ENCODE results near the gene KRTAP10-3. TPM values are rescaled to one million over a fixed set of nuclear protein-coding genes. Genes with fewer than 3 reads are reported as not detected.
"Not testable (repeated sequence)": the region's sequence is repeated elsewhere in the genome, so short reads cannot be mapped to it uniquely, and the experiment has no call there.

KRTAP10-3 gene
- total RNA-seq, 2 experiments from 2014 or later = not detected

DNA sequence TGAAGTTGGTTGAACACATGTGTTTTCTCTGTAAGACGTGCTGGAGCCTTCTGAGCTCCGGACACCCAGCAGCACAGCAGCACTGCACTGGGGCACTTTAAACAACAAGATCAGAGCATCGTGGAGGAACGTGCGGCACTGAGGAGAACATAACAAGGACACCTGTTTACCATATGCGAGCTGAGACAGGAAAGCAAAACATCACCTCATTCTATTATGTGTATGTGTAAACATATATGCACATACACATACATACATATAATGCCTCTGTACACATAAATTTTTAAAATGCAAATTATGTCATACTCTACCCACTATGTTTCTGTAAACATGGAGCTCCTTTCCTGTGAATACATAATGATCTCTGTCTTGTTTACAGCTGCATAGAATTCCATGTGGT lies 36.9 kb upstream of the KRTAP10-3 start:
- H3K4me3 Mint-ChIP-seq = no peak overlapping the region
- peaks cover 2% of the 10 kb centered on the region for H3K9me3 Mint-ChIP-seq
- no peaks in the 10 kb centered on the region for H3K27me3 Mint-ChIP-seq
- CTCF ChIA-PET = no interaction called here
- no peaks in the 10 kb centered on the region for H3K36me3 Mint-ChIP-seq
- H3K4me1 Mint-ChIP-seq (ENCODE audit: low read depth) = no peaks in the 10 kb centered on the region
- POLR2A ChIA-PET = no interaction called here
- DNase-seq = no peak
- no peak overlapping the region for H3K27ac Mint-ChIP-seq
- intact Hi-C loops (cut with micrococcal nuclease) = no loop called here

DNA sequence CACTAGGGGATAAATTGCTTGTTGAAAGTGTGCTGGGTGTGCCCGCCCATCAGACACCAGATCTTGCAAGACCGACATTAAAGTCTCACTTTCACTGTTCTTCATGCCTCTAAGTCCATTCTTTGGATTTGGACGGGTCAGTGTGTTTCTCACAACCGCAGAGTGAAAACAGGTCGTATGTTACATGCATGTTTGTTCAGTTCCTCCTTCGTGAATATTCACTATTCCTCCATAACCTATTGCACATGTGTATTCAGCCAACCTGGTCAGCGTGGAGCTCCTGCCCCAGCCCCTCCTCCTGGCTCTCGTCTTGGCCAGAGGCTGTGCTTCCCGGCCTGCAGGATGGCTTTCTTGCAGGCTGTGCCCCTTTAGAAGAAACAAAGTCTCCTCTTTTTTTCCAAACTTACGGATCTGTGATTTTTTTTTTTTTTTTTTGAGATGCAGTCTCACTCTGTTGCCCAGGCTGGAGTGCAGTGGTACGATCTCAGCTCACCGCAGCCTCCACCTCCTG lies 35.9 kb upstream of the KRTAP10-3 start:
- H3K4me1 Mint-ChIP-seq (ENCODE audit: low read depth) = no peaks in the 10 kb centered on the region
- intact Hi-C loops (cut with micrococcal nuclease) = no loop called here
- ChIA-PET CTCF (no interaction called here), POLR2A (no interaction called here)
- no peaks in the 10 kb centered on the region for H3K36me3 Mint-ChIP-seq
- no peak for DNase-seq
- no peak overlapping the region for H3K27ac Mint-ChIP-seq
- H3K4me3 Mint-ChIP-seq = no peak overlapping the region
- H3K9me3 Mint-ChIP-seq = peaks cover 2% of the 10 kb centered on the region
- peaks cover under 1% of the 10 kb centered on the region for H3K27me3 Mint-ChIP-seq

DNA sequence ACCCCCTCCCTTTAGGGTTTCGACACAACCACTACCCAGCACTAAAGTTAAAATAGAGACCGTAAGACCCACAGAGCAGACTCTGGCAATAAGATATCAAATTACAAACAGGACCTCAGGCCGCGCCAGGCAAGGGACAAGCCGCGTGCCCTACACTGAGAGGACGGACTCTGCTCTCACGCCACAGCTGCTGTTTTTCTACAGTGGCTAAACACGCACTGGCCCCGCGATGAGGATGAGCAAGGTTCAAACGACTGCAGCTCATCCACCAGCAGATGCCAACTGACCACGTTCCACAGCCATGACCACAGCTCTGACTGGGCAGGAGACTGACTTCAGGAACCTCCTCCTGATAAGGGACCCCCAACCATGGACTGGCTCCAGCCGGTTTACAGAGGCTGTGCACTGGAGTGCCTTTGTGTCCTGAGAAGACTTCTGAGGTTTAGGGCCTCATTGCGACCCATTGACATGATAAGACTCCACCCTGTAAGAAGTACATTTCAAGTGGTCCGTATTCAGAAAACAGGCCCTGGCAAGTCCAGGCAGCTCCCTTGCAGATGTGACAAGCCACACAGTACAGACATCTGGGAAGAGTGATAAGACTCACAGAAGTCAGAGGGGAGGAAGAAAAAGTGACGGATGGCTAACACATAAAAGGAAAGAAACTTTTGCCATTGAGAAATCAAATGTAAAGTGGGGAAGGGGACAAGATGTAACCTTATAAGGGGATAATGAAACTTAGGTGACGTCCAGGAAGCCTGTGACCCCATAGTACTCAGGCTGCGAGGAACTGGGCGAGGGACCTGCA lies 35.2 kb upstream of the KRTAP10-3 start:
- H3K27me3 Mint-ChIP-seq = peaks cover 5% of the 10 kb centered on the region
- intact Hi-C loops (cut with micrococcal nuclease) = no loop called here
- ChIA-PET POLR2A (no interaction called here), CTCF (no interaction called here)
- no peaks in the 10 kb centered on the region for H3K36me3 Mint-ChIP-seq
- H3K27ac Mint-ChIP-seq = no peak overlapping the region
- H3K4me3 Mint-ChIP-seq = no peak overlapping the region
- peaks cover 2% of the 10 kb centered on the region for H3K9me3 Mint-ChIP-seq
- no peaks in the 10 kb centered on the region for H3K4me1 Mint-ChIP-seq (ENCODE audit: low read depth)
- no peak for DNase-seq

DNA sequence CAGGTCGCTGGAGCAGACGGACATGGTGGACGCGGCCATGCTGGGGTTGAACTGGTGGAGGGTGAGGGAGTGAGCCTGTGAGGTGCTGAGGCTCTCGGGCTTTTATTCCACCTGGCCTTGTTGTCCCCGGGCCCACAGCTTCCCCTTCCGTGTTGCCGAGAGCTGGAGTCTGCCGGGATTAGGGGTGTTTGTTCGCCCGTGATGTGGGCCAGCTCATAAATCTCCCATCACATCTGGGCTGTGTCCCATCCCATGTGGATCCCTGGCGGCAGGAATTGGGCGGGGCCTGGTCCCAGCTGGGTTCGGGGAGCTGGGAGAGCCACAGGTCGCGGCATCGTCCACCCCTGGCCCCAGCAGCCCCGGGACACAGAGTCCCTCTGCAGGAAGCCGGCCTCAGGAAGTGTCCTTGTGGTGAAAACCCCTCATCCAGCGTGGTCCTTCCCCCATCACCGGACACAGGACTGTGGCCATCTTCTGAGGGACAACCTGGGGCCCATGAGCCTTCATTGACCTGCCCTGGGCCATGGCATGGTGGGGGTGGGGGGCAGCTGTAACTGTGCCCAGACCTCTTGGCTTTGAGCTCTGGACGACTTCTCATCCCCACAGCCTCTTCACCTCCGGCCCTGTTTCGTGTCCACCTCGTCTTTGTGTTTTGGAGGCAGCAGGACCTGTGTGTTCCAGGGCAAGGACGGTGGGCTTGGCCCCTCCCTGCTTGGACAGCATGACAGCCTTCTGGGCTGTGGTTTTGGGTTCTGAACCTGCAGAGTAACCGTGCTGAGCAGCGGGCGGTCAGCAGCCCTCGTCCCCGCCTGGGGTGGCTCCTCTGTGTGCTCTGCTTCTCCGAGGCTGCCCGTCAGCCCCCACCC lies 34.1 kb upstream of the KRTAP10-3 start, which contains the start of gene KRTAP10-6:
Gene KRTAP10-6 (minus strand): TSS at position 60 of the 866 bp plus-strand sequence. CDS start 21 bp downstream, at position 39.
- H3K36me3 Mint-ChIP-seq = no peaks in the 10 kb centered on the region
- no peak within 1 kb of the TSS for H3K4me3 Mint-ChIP-seq
- no peak within 1 kb of the TSS for H3K27ac Mint-ChIP-seq
- intact Hi-C loops (cut with micrococcal nuclease) = no loop called here
- no peak for DNase-seq
- H3K9me3 Mint-ChIP-seq = no peaks in the 10 kb centered on the region
- ChIA-PET POLR2A (no interaction called here), CTCF (no interaction called here)
- H3K27me3 Mint-ChIP-seq = peaks cover 5% of the 10 kb centered on the region
- no peaks in the 10 kb centered on the region for H3K4me1 Mint-ChIP-seq (ENCODE audit: low read depth)

DNA sequence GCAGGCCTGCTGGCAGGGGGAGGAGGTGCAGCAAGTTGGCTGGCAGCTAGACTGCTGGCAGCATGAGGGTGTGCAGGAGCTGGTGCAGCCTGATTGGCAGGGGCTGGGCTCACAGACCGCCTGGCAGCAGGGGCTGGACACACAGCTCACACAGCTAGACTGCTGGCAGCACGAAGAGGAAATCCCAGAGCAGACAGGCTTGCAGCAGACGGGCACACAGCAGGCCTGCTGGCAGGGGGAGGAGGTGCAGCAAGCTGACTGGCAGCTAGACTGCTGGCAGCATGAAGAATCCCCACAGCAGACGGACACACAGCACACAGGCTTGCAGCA lies 33.2 kb upstream of the KRTAP10-3 start:
- H3K9me3 Mint-ChIP-seq; H3K27me3 Mint-ChIP-seq; H3K36me3 Mint-ChIP-seq; POLR2A ChIA-PET; CTCF ChIA-PET; H3K4me1 Mint-ChIP-seq (ENCODE audit: low read depth); H3K27ac Mint-ChIP-seq; H3K4me3 Mint-ChIP-seq; DNase-seq; intact Hi-C loops (cut with micrococcal nuclease): not testable (repeated sequence)

DNA sequence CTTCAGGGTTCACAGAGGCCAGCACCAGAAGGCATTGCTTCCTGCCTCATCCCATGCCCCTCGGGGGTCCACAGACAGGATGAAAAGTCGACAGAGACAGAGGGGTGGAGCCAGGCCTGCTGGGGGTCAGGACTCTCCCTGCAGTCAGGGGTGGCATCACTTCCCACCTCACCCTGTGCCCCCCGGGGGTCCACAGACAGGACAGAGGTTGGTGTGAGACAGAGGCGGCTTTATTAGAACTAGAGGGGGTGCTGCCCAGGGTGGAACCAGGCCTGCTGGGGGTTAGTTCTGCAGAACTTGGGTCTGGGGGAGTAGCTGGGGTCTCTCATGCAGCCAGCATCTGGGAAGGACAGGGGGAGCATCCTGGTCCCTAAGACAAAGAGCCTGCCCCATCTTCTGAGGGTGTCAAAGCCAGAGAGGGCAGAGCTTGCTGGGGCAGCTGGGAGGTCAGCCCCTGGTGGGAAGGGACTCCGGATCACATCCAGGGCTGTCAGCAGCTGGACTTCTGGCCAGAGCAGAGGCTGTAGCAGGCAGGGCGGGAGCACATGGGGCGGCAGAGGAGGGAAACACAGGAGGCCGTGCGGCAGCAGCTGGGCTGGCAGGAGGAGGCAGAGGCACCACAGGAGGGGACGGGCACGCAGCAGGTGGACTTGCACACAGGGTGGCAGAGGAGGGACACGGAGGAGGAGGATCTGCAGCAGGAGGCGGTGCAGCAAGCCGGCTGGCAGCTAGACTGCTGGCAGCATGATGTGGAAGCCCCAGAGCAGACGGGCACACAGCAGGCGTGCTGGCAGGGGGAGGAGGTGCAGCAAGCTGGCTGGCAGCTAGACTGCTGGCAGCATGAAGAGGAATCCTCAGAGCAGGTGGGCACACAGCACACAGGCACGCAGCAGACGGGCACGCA lies 32.6 kb upstream of the KRTAP10-3 start:
- H3K27me3 Mint-ChIP-seq = peaks cover 13% of the 10 kb centered on the region
- POLR2A ChIA-PET; H3K9me3 Mint-ChIP-seq; H3K4me3 Mint-ChIP-seq; H3K27ac Mint-ChIP-seq; H3K4me1 Mint-ChIP-seq (ENCODE audit: low read depth); H3K36me3 Mint-ChIP-seq; intact Hi-C loops (cut with micrococcal nuclease); DNase-seq; CTCF ChIA-PET: not testable (repeated sequence)

DNA sequence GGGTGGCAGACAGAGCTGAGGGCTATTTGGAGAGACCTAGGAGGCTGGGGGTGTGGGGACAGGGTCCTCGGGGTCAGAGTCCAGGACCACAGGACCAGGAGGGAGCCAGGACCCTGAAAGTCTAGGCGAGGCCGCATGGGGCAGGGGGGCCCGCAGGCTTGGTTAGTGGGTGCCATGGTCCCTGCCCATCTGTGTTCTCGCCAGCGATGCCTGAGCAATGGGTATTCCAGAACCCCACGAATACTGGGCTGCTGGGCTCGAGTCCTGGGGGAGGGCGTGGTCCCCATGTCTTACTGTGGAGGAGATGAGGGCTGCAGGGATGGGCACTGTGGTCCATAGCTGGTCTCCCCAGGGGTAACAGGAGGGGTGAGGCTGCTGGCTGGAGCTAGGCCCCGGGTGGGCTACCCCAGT lies 31.7 kb upstream of the KRTAP10-3 start:
- no peak for DNase-seq
- no peak overlapping the region for H3K27ac Mint-ChIP-seq
- intact Hi-C loops (cut with micrococcal nuclease) = no loop called here
- no peaks in the 10 kb centered on the region for H3K9me3 Mint-ChIP-seq
- ChIA-PET CTCF (no interaction called here), POLR2A (no interaction called here)
- no peaks in the 10 kb centered on the region for H3K4me1 Mint-ChIP-seq (ENCODE audit: low read depth)
- no peak overlapping the region for H3K4me3 Mint-ChIP-seq
- peaks cover 18% of the 10 kb centered on the region for H3K27me3 Mint-ChIP-seq
- H3K36me3 Mint-ChIP-seq = no peaks in the 10 kb centered on the region

DNA sequence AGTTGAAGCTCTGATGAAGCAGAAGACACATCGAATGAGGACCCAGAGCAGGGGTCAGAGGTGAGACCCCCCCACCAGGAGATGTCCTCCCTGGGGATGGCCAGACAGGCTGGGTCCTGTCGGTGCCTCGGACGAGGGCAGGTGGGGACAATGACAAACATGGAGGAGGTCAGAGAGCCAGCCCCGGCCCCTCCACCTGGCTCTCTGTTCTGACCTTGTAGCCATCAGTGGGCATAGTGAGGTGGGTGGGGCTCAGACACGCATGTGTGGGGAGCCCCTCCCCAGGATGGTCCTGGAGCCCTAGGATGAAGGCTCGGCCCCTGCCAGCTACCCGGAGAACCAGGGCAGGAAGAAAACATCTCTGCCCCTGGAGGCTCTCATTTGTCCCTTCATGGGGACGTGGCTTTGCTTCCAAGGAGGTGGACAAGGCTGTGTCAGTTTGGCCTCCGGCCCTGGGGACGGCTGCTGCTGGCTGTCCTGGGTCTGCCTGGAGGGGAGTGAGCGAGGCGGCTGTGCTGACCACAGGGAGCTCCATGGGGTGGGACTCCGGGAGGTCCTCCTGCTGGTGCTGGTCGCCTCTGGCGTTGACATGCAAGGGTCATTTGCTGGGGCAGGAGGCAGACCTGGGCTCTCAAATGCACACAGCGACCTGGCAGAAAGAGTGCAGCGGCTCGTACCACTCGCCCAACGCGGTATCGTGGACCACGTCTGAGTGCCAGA lies 31.2 kb upstream of the KRTAP10-3 start:
- no peak for DNase-seq
- POLR2A ChIA-PET = no interaction called here
- CTCF ChIA-PET = no interaction called here
- Mint-ChIP-seq H3K4me1 (ENCODE audit: low read depth) (no peaks in the 10 kb centered on the region), H3K36me3 (no peaks in the 10 kb centered on the region), H3K4me3 (no peak overlapping the region), H3K27me3 (peaks cover 18% of the 10 kb centered on the region), H3K27ac (no peak overlapping the region), H3K9me3 (no peaks in the 10 kb centered on the region)
- intact Hi-C loops (cut with micrococcal nuclease) = loop anchor here (10.0 kb wide), 1 partner anchor 65 kb away; the partner anchor contains the start of genes KRTAP12-3 and KRTAP12-4

DNA sequence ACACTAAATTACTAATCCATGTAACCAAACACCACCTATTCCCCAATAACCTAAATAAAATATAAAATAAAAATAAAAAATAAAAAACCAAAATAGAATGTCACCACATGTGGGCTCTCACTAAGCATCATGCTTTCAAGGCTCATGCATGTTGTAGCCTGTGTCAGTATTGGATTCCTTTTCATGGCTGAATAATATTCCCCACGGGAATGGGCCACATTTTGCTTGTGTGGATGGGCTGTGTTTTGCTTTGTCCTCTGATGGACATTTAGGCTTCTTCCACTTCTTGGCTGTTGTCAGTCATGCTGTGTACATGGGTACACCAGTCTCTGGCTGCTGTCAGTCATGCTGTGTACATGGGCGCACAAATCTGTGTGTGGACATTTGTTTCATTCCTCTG lies 30.5 kb upstream of the KRTAP10-3 start:
- CTCF ChIA-PET = no interaction called here
- POLR2A ChIA-PET = no interaction called here
- H3K27me3 Mint-ChIP-seq = peaks cover 18% of the 10 kb centered on the region
- no peak for DNase-seq
- intact Hi-C loops (cut with micrococcal nuclease) = loop anchor here (10.0 kb wide), 1 partner anchor 66 kb away; the partner anchor contains the start of genes KRTAP12-3 and KRTAP12-4
- H3K27ac Mint-ChIP-seq = no peak overlapping the region
- no peak overlapping the region for H3K4me3 Mint-ChIP-seq
- no peaks in the 10 kb centered on the region for H3K9me3 Mint-ChIP-seq
- H3K36me3 Mint-ChIP-seq = no peaks in the 10 kb centered on the region
- peaks cover 4% of the 10 kb centered on the region for H3K4me1 Mint-ChIP-seq (ENCODE audit: low read depth)

DNA sequence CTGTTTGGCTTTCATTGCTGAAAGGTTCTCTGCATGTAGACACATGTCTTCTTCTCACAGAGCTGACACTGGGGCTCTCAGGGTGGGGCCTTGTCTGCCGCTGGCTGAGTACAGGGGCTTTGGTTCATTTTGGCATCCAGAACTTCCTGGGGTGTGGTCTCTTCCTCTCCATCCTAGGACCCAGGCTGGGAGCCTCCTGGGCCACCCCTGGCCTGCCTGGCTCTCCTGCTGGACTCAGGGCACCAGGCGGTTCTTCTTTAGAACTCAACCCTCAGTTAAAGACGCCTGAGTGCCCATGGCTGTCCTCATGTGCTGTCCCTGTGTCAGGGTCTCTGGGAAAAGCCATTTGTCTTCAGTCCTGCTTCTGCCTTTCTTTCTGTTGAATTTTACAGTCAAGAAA lies 27.3 kb upstream of the KRTAP10-3 start:
- ChIA-PET CTCF (no interaction called here), POLR2A (interaction anchor here (0.5 kb wide), 1 partner anchor 569 kb away, joined by 3 read pairs; no protein-coding TSS in a partner anchor)
- peaks cover 9% of the 10 kb centered on the region for H3K9me3 Mint-ChIP-seq
- H3K36me3 Mint-ChIP-seq = peaks cover 2% of the 10 kb centered on the region
- H3K27ac Mint-ChIP-seq = no peak overlapping the region
- peaks cover 18% of the 10 kb centered on the region for H3K27me3 Mint-ChIP-seq
- no peak overlapping the region for H3K4me3 Mint-ChIP-seq
- H3K4me1 Mint-ChIP-seq (ENCODE audit: low read depth) = peaks cover 15% of the 10 kb centered on the region
- DNase-seq = no peak
- intact Hi-C loops (cut with micrococcal nuclease) = loop anchor here (10.0 kb wide), 1 partner anchor 69 kb away; the partner anchor contains the start of genes KRTAP12-3 and KRTAP12-4

DNA sequence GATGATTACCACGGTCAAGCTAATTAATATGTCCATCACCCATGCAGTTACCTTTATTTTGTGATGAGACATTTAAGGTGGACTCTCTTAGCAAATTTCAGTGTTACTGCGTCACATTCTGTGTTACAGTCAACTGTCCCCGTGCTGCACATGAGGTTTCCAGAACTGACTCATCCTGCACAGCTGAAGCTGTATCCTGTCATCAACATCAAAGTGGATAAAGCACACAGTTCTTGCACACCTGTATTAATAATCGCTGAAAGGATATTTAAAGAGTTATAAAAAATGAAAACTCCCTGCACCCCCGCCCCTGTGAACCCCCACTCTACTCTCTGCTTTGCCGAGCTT lies 25.2 kb upstream of the KRTAP10-3 start:
- DNase-seq = peak; percentile 71
- Mint-ChIP-seq H3K9me3 (peaks cover 14% of the 10 kb centered on the region), H3K27me3 (peaks cover 13% of the 10 kb centered on the region), H3K27ac (no peak overlapping the region), H3K4me1 (ENCODE audit: low read depth) (peaks cover 15% of the 10 kb centered on the region), H3K4me3 (no peak overlapping the region), H3K36me3 (peaks cover 2% of the 10 kb centered on the region)
- intact Hi-C loops (cut with micrococcal nuclease) = loop anchor here (10.0 kb wide), 1 partner anchor 71 kb away; the partner anchor contains the start of genes KRTAP12-3 and KRTAP12-4
- ChIA-PET CTCF (interaction anchor here (0.6 to 0.7 kb wide), 2 partner anchors 73 to 210 kb away, joined by 3 read pairs; no protein-coding TSS in a partner anchor), POLR2A (no interaction called here)
